Measurements from ENCODE around the gene VWA2.
"Not testable (repeated sequence)": the region's sequence is repeated elsewhere in the genome, so short reads cannot be mapped to it uniquely, and the experiment has no call there.

Gene VWA2

GRCh38 chr10:114322344-114322743 lies 83.3 kb downstream of the VWA2 start:
- no peak for DNase-seq

- DNase-seq, result no peak
Observed at GRCh38 chr10:114323023-114323422, 84.0 kb downstream of the VWA2 start.

GRCh38 chr10:114326795-114327194 lies 87.7 kb downstream of the VWA2 start:
- DNase-seq, result no peak

GRCh38 chr10:114327537-114328440 lies 88.7 kb downstream of the VWA2 start:
- DNase-seq, result no peak

- DNase-seq, result no peak
Observed at GRCh38 chr10:114328441-114328812, 89.4 kb downstream of the VWA2 start.

- DNase-seq, result no peak
Observed at GRCh38 chr10:114328874-114329273, 89.8 kb downstream of the VWA2 start.

GRCh38 chr10:114329634-114330365 lies 90.7 kb downstream of the VWA2 start:
- DNase-seq, result no peak

- DNase-seq, result no peak
Observed at GRCh38 chr10:114332301-114333192, 93.5 kb downstream of the VWA2 start.

- not testable (repeated sequence) for DNase-seq
Observed at GRCh38 chr10:114333441-114333840, 94.4 kb downstream of the VWA2 start.

GRCh38 chr10:114334301-114334700 lies 95.2 kb downstream of the VWA2 start:
- no peak for DNase-seq

- no peak for DNase-seq
Observed at GRCh38 chr10:114335614-114336013, 96.6 kb downstream of the VWA2 start.

GRCh38 chr10:114336823-114337509 lies 97.9 kb downstream of the VWA2 start:
- DNase-seq, result no peak

GRCh38 chr10:114337510-114338462 lies 98.7 kb downstream of the VWA2 start:
- no peak for DNase-seq

GRCh38 chr10:114340816-114341215 lies 101.8 kb downstream of the VWA2 start:
- DNase-seq, result peak; percentile 62

Data from DMS79 treated with DMSO at 0.1 percent for 48 hours (cell line).